ENCODE measurements around the gene HERC6.
A peak's percentile ranks its signal among the peaks of the same experiment; 100 is the strongest.
"Not testable (repeated sequence)": the region's sequence is repeated elsewhere in the genome, so short reads cannot be mapped to it uniquely, and the experiment has no call there.

HERC6 gene

GRCh38 chr4:88391703-88392102 is 13.1 kb downstream of the HERC6 start:
- DNase-seq = no peak

GRCh38 chr4:88396681-88397080 is 18.0 kb downstream of the HERC6 start:
- no peak for DNase-seq

GRCh38 chr4:88398381-88398780 is 19.7 kb downstream of the HERC6 start:
- DNase-seq = peak in 1 of 2 experiments; percentile 0

GRCh38 chr4:88409206-88409605 is 30.6 kb downstream of the HERC6 start:
- DNase-seq = no peak

- DNase-seq = no peak
Observed at GRCh38 chr4:88409789-88410188, 31.1 kb downstream of the HERC6 start.

- DNase-seq = no peak
Observed at GRCh38 chr4:88411491-88412096, 32.9 kb downstream of the HERC6 start.

- no peak for DNase-seq
Observed at GRCh38 chr4:88413801-88414200, 35.1 kb downstream of the HERC6 start.

GRCh38 chr4:88414755-88415154 is 36.1 kb downstream of the HERC6 start:
- no peak for DNase-seq

GRCh38 chr4:88415982-88416381 is 37.3 kb downstream of the HERC6 start:
- DNase-seq = no peak

GRCh38 chr4:88418411-88418810 is 39.8 kb downstream of the HERC6 start:
- no peak for DNase-seq

- no peak for DNase-seq
Observed at GRCh38 chr4:88419874-88420273, 41.2 kb downstream of the HERC6 start.

- no peak for DNase-seq
Observed at GRCh38 chr4:88420844-88421243, 42.2 kb downstream of the HERC6 start.

- no peak for DNase-seq
Observed at GRCh38 chr4:88422403-88422802, 43.8 kb downstream of the HERC6 start.

GRCh38 chr4:88429401-88429800 is 50.7 kb downstream of the HERC6 start:
- no peak for DNase-seq

GRCh38 chr4:88435987-88436693 is 57.5 kb downstream of the HERC6 start:
- DNase-seq = no peak

- not testable (repeated sequence) for DNase-seq
Observed at GRCh38 chr4:88437873-88438272, 59.2 kb downstream of the HERC6 start.

- DNase-seq = no peak
Observed at GRCh38 chr4:88439161-88439760, 60.6 kb downstream of the HERC6 start.

GRCh38 chr4:88440146-88440545 is 61.5 kb downstream of the HERC6 start:
- DNase-seq = no peak

- no peak for DNase-seq
Observed at GRCh38 chr4:88441696-88442095, 63.0 kb downstream of the HERC6 start.

- DNase-seq = no peak
Observed at GRCh38 chr4:88442689-88443191, 64.1 kb downstream of the HERC6 start.

- DNase-seq = no peak
Observed at GRCh38 chr4:88443486-88443885, 64.8 kb downstream of the HERC6 start.

GRCh38 chr4:88445252-88445651 is 66.6 kb downstream of the HERC6 start:
- DNase-seq = no peak

GRCh38 chr4:88446124-88446523 is 67.5 kb downstream of the HERC6 start:
- DNase-seq = no peak

Data from NCI-H526 (cell line).